Mononuclear cell (primary cell): ENCODE measurements around the gene PCDHB3. TPM values are rescaled to one million over a fixed set of nuclear protein-coding genes. Genes with fewer than 3 reads are reported as not detected.
"Not testable (repeated sequence)": the region's sequence is repeated elsewhere in the genome, so short reads cannot be mapped to it uniquely, and the experiment has no call there.

Source experiments
- H3K27me3 ChIP-seq: 2 replicates; pipeline ENCODE4 v1.6.0; 2011; ENCODE audit warnings: low read length, control low read depth; ENCODE audit not compliant: insufficient read depth
- H3K4me1 ChIP-seq: 2 replicates; pipeline ENCODE4 v1.5.1; 2011; ENCODE audit warnings: mild to moderate bottlenecking, low read length, control low read depth; ENCODE audit not compliant: insufficient read depth
- H3K4me3 ChIP-seq: 2 replicates; pipeline ENCODE4 v1.5.1; 2011; ENCODE audit warnings: mild to moderate bottlenecking, low read length, moderate library complexity
- H3K9me3 ChIP-seq: 2 replicates; pipeline ENCODE4 v1.5.1; 2011; ENCODE audit warnings: low read depth, mild to moderate bottlenecking, control low read depth, low read length
- total RNA-seq: library from RNA; depleted of rRNA; stranded (reverse); fragments of >200 nt; gene quantifications from one replicate; pipeline ENCODE4 v1.2.3, GENCODE V29; 2012

Gene PCDHB3
- total RNA-seq = under 0.01 TPM

GRCh38 chr5:141100243-141100805 is at the start of gene PCDHB3:
TSS of gene PCDHB3 (plus strand) at chr5:141100473. CDS start at chr5:141100650, 177 bp downstream.
- H3K9me3 ChIP-seq = no peaks in the 10 kb centered on the region
- peaks cover 10% of the 10 kb centered on the region for H3K27me3 ChIP-seq
- no peak within 1 kb of the TSS for H3K4me3 ChIP-seq
- H3K4me1 ChIP-seq = no peaks in the 10 kb centered on the region

GRCh38 chr5:141050622-141051520 is 49.4 kb upstream of the PCDHB3 start, which contains the start of gene PCDHB1:
TSS of gene PCDHB1 (plus strand) at chr5:141051374. CDS start at chr5:141051471, 97 bp downstream.
- Histone ChIP-seq H3K4me1 (no peaks in the 10 kb centered on the region), H3K27me3 (peaks cover 17% of the 10 kb centered on the region), H3K4me3 (no peak within 1 kb of the TSS), H3K9me3 (no peaks in the 10 kb centered on the region)

- Histone ChIP-seq H3K27me3 (peaks cover 17% of the 10 kb centered on the region), H3K9me3 (no peaks in the 10 kb centered on the region), H3K4me3 (no peak overlapping the region), H3K4me1 (no peaks in the 10 kb centered on the region)
Measured at GRCh38 chr5:141051521-141051866, 48.8 kb upstream of the PCDHB3 start.

GRCh38 chr5:141077826-141078225 is 22.4 kb upstream of the PCDHB3 start:
- H3K4me1 ChIP-seq = no peaks in the 10 kb centered on the region
- peaks cover 8% of the 10 kb centered on the region for H3K9me3 ChIP-seq
- peaks cover 4% of the 10 kb centered on the region for H3K27me3 ChIP-seq
- H3K4me3 ChIP-seq = no peak overlapping the region

GRCh38 chr5:141082228-141082627 is 18.0 kb upstream of the PCDHB3 start:
- Histone ChIP-seq H3K9me3 (peaks cover 4% of the 10 kb centered on the region), H3K27me3 (peaks cover 12% of the 10 kb centered on the region), H3K4me3 (no peak overlapping the region), H3K4me1 (no peaks in the 10 kb centered on the region)

- Histone ChIP-seq H3K9me3 (peaks cover 4% of the 10 kb centered on the region), H3K27me3 (peaks cover 17% of the 10 kb centered on the region), H3K4me3 (peak overlapping the region; percentile 17), H3K4me1 (no peaks in the 10 kb centered on the region)
Measured at GRCh38 chr5:141084487-141084989, 15.7 kb upstream of the PCDHB3 start.

GRCh38 chr5:141094481-141095262 is 5.6 kb upstream of the PCDHB3 start, which contains the start of gene PCDHB2:
TSS of gene PCDHB2 (plus strand) at chr5:141094615. CDS start at chr5:141094791, 176 bp downstream.
- Histone ChIP-seq H3K4me3 (no peak within 1 kb of the TSS), H3K9me3 (peaks cover 5% of the 10 kb centered on the region), H3K27me3 (peaks cover 28% of the 10 kb centered on the region), H3K4me1 (no peaks in the 10 kb centered on the region)

GRCh38 chr5:141095263-141095641 is 5.0 kb upstream of the PCDHB3 start:
- Histone ChIP-seq H3K27me3 (peaks cover 28% of the 10 kb centered on the region), H3K4me1 (no peaks in the 10 kb centered on the region), H3K9me3 (peaks cover 5% of the 10 kb centered on the region), H3K4me3 (no peak overlapping the region)

GRCh38 chr5:141096181-141096580 is 4.1 kb upstream of the PCDHB3 start:
- not testable (repeated sequence) for H3K4me1 ChIP-seq, H3K4me3 ChIP-seq, H3K9me3 ChIP-seq
- H3K27me3 ChIP-seq = peaks cover 33% of the 10 kb centered on the region

GRCh38 chr5:141096586-141096985 is 3.7 kb upstream of the PCDHB3 start:
- H3K4me3 ChIP-seq, H3K9me3 ChIP-seq, H3K4me1 ChIP-seq: not testable (repeated sequence)
- peaks cover 33% of the 10 kb centered on the region for H3K27me3 ChIP-seq

GRCh38 chr5:141101059-141101458 is 786 bp downstream of the PCDHB3 start:
- no peaks in the 10 kb centered on the region for H3K9me3 ChIP-seq
- no peaks in the 10 kb centered on the region for H3K4me1 ChIP-seq
- H3K27me3 ChIP-seq = peaks cover 6% of the 10 kb centered on the region
- H3K4me3 ChIP-seq = no peak overlapping the region

GRCh38 chr5:141102070-141102469 is 1.8 kb downstream of the PCDHB3 start:
- H3K9me3 ChIP-seq, H3K4me1 ChIP-seq, H3K27me3 ChIP-seq, H3K4me3 ChIP-seq: not testable (repeated sequence)

GRCh38 chr5:141102471-141102870 is 2.2 kb downstream of the PCDHB3 start:
- not testable (repeated sequence) for H3K27me3 ChIP-seq, H3K4me3 ChIP-seq, H3K9me3 ChIP-seq, H3K4me1 ChIP-seq

GRCh38 chr5:141105350-141105749 is 5.1 kb downstream of the PCDHB3 start:
- Histone ChIP-seq H3K4me3 (no peak overlapping the region), H3K9me3 (no peaks in the 10 kb centered on the region), H3K27me3 (peaks cover 5% of the 10 kb centered on the region), H3K4me1 (no peaks in the 10 kb centered on the region)

- H3K4me3 ChIP-seq = no peak overlapping the region
- peaks cover 12% of the 10 kb centered on the region for H3K27me3 ChIP-seq
- H3K9me3 ChIP-seq = peaks cover 21% of the 10 kb centered on the region
- no peaks in the 10 kb centered on the region for H3K4me1 ChIP-seq
Measured at GRCh38 chr5:141119250-141119649, 19.0 kb downstream of the PCDHB3 start.
